HG03469 (cell line): ENCODE measurements around the gene PIAS2.
A peak's percentile ranks its signal among the peaks of the same experiment; 100 is the strongest.

Experiments
- ATAC-seq: cut with Tn5 transposase; IDR thresholded peaks from one replicate; pipeline ENCODE4 v1.9.1; 2021; ENCODE audit warnings: mild to moderate bottlenecking, moderate library complexity, moderate number of reproducible peaks; ENCODE audit not compliant: unreplicated experiment

The PIAS2 gene

GRCh38 chr18:46768166-46768921 is 149.0 kb downstream of the PIAS2 start:
- ATAC-seq = no peak

- no peak for ATAC-seq
Observed at GRCh38 chr18:46767217-46767616, 150.1 kb downstream of the PIAS2 start.

GRCh38 chr18:46764586-46764985 is 152.7 kb downstream of the PIAS2 start:
- ATAC-seq = no peak

GRCh38 chr18:46761059-46761769 is 156.1 kb downstream of the PIAS2 start:
- no peak for ATAC-seq

- ATAC-seq = no peak
Observed at GRCh38 chr18:46759890-46760289, 157.4 kb downstream of the PIAS2 start.

- ATAC-seq = no peak
Observed at GRCh38 chr18:46756559-46757201, 160.6 kb downstream of the PIAS2 start, which contains the start of gene ST8SIA5. Gene ST8SIA5, minus strand, starts transcription at chr18:46757053. Its CDS starts 545 bp downstream, at chr18:46756508.

GRCh38 chr18:46756025-46756558 is 161.2 kb downstream of the PIAS2 start:
- ATAC-seq = no peak

- ATAC-seq = no peak
Observed at GRCh38 chr18:46755315-46756024, 161.8 kb downstream of the PIAS2 start.

GRCh38 chr18:46754661-46755292 is 162.5 kb downstream of the PIAS2 start:
- no peak for ATAC-seq

GRCh38 chr18:46754188-46754587 is 163.1 kb downstream of the PIAS2 start:
- peak; percentile 58 for ATAC-seq
